A673 (cell line): ENCODE data around the gene ENTPD8.

Experiments used
- EZH2 ChIP-seq: fragments of 200-600 bp; sonication (generic); IDR thresholded peaks from 2 replicates; pipeline ENCODE4 v1.6.1; 2017; ENCODE audit warnings: borderline replicate concordance, low read depth, mild to moderate bottlenecking, mixed read lengths, antibody characterized with exemption, low read length; ENCODE audit not compliant: poor library complexity, severe bottlenecking
- TF ChIP-seq, protein P1 (sequence below): fragments of 300-800, 200-600 bp; sonication (generic); conservative IDR thresholded peaks from 2 replicates; pipeline ENCODE4 v1.5.1; 2017; ENCODE audit warnings: low read depth, mild to moderate bottlenecking, antibody characterized with exemption, low read length, moderate library complexity, mixed read lengths

DNA sequence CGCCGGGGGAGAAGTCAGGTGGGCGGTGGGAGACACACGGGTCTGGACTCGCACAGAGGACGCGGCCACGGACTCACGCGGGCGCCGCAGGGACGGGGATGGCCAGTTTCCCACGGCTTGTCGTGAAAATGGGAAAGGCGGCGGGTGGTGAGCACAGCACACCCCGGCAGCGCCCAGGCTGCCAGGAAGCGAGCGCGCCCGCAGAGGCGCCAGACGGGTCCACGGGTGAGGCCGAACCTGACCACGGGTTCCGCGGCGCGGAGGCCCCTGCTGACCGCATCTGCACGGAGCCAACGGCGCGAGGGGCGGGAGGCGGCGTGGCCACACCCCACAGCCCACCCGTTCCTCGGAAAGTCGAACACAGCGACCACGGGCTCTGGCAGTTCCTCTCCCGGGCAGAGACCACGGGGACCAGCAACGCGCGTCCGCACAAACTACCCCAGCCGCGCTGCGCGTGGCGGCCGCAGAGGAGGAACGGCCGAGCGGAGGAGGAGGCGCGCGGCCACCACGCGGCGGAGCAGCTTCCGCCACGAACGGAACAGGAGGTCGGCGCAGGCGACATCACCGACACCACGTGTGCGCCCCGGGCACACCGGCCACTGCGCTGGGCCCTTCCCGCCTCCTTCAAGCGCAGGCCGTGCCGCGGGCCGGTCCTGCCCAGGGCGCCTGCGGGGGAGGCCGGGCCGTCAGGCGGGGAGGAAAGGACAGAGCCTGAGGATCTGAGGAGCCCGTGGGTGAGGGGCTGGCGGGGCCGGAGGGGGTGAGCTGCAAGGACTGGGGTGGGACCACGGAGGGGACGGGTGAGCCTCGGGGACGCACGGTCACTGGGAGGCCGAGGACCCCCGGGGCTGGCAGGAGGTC is 23.8 kb downstream of the ENTPD8 start:
- TF ChIP-seq, protein P1, sequence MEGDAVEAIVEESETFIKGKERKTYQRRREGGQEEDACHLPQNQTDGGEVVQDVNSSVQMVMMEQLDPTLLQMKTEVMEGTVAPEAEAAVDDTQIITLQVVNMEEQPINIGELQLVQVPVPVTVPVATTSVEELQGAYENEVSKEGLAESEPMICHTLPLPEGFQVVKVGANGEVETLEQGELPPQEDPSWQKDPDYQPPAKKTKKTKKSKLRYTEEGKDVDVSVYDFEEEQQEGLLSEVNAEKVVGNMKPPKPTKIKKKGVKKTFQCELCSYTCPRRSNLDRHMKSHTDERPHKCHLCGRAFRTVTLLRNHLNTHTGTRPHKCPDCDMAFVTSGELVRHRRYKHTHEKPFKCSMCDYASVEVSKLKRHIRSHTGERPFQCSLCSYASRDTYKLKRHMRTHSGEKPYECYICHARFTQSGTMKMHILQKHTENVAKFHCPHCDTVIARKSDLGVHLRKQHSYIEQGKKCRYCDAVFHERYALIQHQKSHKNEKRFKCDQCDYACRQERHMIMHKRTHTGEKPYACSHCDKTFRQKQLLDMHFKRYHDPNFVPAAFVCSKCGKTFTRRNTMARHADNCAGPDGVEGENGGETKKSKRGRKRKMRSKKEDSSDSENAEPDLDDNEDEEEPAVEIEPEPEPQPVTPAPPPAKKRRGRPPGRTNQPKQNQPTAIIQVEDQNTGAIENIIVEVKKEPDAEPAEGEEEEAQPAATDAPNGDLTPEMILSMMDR, result no peak
- TF ChIP-seq EZH2, result no peak
